PC-9 (cell line): ENCODE results near the gene LY6G5B. TPM values are rescaled to one million over a fixed set of nuclear protein-coding genes. Genes with fewer than 3 reads are reported as not detected.

ENCODE experiments used
- BruUV-seq: library from RNA; stranded (reverse); fragments of 400-500 nt; replicated peaks from 2 replicates; lab custom pipeline; 2021; lab: Mats Ljungman, UMichigan
- CTCF ChIA-PET: fragments of 300-600 bp; sonication (Branson Sonifier 250); formaldehyde crosslinking; loops from one replicate; lab custom pipeline; 2022; ENCODE audit warnings: antibody characterized with exemption; lab: Charles Lee
- POLR2A ChIA-PET: fragments of 300-600 bp; sonication (Branson Sonifier 250); formaldehyde crosslinking; loops from one replicate; lab custom pipeline; 2022; ENCODE audit warnings: antibody characterized with exemption; ENCODE audit not compliant: unreplicated experiment; lab: Charles Lee
- DNase-seq, 2 experiments: peaks; one replicate each; pipeline versions ENCODE4 v3.0.0 to v3.0.0-alpha.2; 2015 to 2022; ENCODE audit warnings: mixed read lengths in 1 of 2
- H2AFZ ChIP-seq: fragments of 200-600 bp; sonication (generic); 2 replicates; pipeline ENCODE4 v1.8.1; 2017; ENCODE audit warnings: antibody characterized with exemption
- H3F3A ChIP-seq: fragments of 200-600 bp; sonication (generic); 2 replicates; pipeline ENCODE4 v1.8.1; 2017; ENCODE audit warnings: antibody characterized with exemption, mild to moderate bottlenecking, low read depth; ENCODE audit not compliant: insufficient read depth
- H3K27ac ChIP-seq: fragments of 200-600 bp; sonication (generic); 2 replicates; pipeline ENCODE4 v1.6.1; 2016; ENCODE audit warnings: mixed run types
- H3K27me3 ChIP-seq: fragments of 200-600 bp; sonication (generic); 2 replicates; pipeline ENCODE4 v1.6.1; 2016; ENCODE audit warnings: low read depth, mixed run types; ENCODE audit not compliant: insufficient read depth
- H3K36me3 ChIP-seq: fragments of 200-600 bp; sonication (generic); 2 replicates; pipeline ENCODE4 v1.6.1; 2016; ENCODE audit warnings: low read depth, mixed run types
- H3K4me1 ChIP-seq: fragments of 200-600 bp; sonication (generic); replicated peaks from 2 replicates; pipeline ENCODE4 v1.6.1; 2016; ENCODE audit warnings: mixed run types; ENCODE audit not compliant: insufficient read depth
- H3K4me2 ChIP-seq: fragments of 200-600 bp; sonication (generic); 2 replicates; pipeline ENCODE4 v1.6.1; 2017; ENCODE audit warnings: mixed run types
- H3K4me3 ChIP-seq: fragments of 200-600 bp; sonication (generic); 2 replicates; pipeline ENCODE4 v1.6.1; 2016; ENCODE audit warnings: mixed run types
- H3K79me2 ChIP-seq: fragments of 200-600 bp; sonication (generic); 2 replicates; pipeline ENCODE4 v1.6.1; 2017; ENCODE audit warnings: low read depth, mixed run types
- H3K9me2 ChIP-seq: fragments of 200-600 bp; sonication (generic); 2 replicates; pipeline ENCODE4 v1.8.1; 2017; ENCODE audit warnings: mild to moderate bottlenecking; ENCODE audit not compliant: insufficient read depth
- H3K9me3 ChIP-seq: fragments of 200-600 bp; sonication (generic); 2 replicates; pipeline ENCODE4 v1.8.1; 2016; ENCODE audit warnings: low read depth; ENCODE audit not compliant: insufficient read depth
- H4K20me1 ChIP-seq: fragments of 200-600 bp; sonication (generic); 2 replicates; pipeline ENCODE4 v1.8.1; 2017; ENCODE audit not compliant: insufficient read depth
- CTCF ChIP-seq: fragments of 200-600 bp; sonication (generic); conservative IDR thresholded peaks from 2 replicates; pipeline ENCODE4 v1.6.1; 2017; ENCODE audit warnings: mixed run types, antibody characterized with exemption, mild to moderate bottlenecking, moderate library complexity
- EZH2 ChIP-seq: fragments of 200-600 bp; sonication (generic); IDR thresholded peaks from 2 replicates; pipeline ENCODE4 v1.8.0; 2017; ENCODE audit warnings: antibody characterized with exemption, low read depth
- intact Hi-C: fragments of 100-400 bp; cut with micrococcal nuclease; formaldehyde crosslinking; loops from one replicate; pipeline ENCODE4 v1.10.0; 2022; ENCODE audit not compliant: unreplicated experiment
- total RNA-seq: library from RNA; stranded (reverse); gene quantifications from 2 replicates; pipeline ENCODE4 v1.2.3, GENCODE V29; 2021

Gene LY6G5B
- total RNA-seq, 1 experiment from 2014 or later: 24.0 TPM

GRCh38 chr6:31629014-31629413 lies 40.8 kb upstream of the LY6G5B start:
- no peak overlapping the region for H3K4me3 ChIP-seq
- H3K4me2 ChIP-seq: no peak overlapping the region
- peaks cover 17% of the 10 kb centered on the region for H3K79me2 ChIP-seq
- peaks cover 39% of the 10 kb centered on the region for H3F3A ChIP-seq
- peaks cover 5% of the 10 kb centered on the region; the same call in 1 of the 2 replicates for H4K20me1 ChIP-seq
- no peak overlapping the region for H2AFZ ChIP-seq
- ChIA-PET POLR2A (no interaction called here), CTCF (no interaction called here)
- no peaks in the 10 kb centered on the region for H3K4me1 ChIP-seq
- intact Hi-C loops: no loop called here
- no peaks in the 10 kb centered on the region for H3K9me2 ChIP-seq
- H3K9me3 ChIP-seq: no peaks in the 10 kb centered on the region
- DNase-seq: no peak
- H3K27me3 ChIP-seq: no peaks in the 10 kb centered on the region
- peaks cover 53% of the 10 kb centered on the region for H3K36me3 ChIP-seq
- no peak overlapping the region for H3K27ac ChIP-seq
- no peak for TF ChIP-seq EZH2
- TF ChIP-seq CTCF: no peak
- BruUV-seq: no TSS peak

GRCh38 chr6:31630177-31630934 lies 39.4 kb upstream of the LY6G5B start:
- H3K9me3 ChIP-seq: no peaks in the 10 kb centered on the region
- DNase-seq: no peak
- H2AFZ ChIP-seq: no peak overlapping the region
- intact Hi-C loops: no loop called here
- no peaks in the 10 kb centered on the region for H3K4me1 ChIP-seq
- H3K27me3 ChIP-seq: no peaks in the 10 kb centered on the region
- ChIA-PET POLR2A (interaction anchor here (0.7 kb wide), 1 partner anchor 291 kb away, joined by 6 read pairs; no protein-coding TSS in a partner anchor), CTCF (no interaction called here)
- H3K9me2 ChIP-seq: no peaks in the 10 kb centered on the region
- peaks cover 45% of the 10 kb centered on the region for H3F3A ChIP-seq
- no peak overlapping the region for H3K4me3 ChIP-seq
- H3K36me3 ChIP-seq: peaks cover 42% of the 10 kb centered on the region
- TF ChIP-seq CTCF (no peak), EZH2 (no peak)
- H3K4me2 ChIP-seq: no peak overlapping the region
- H4K20me1 ChIP-seq: peaks cover 3% of the 10 kb centered on the region; the same call in 1 of the 2 replicates
- no peak overlapping the region for H3K27ac ChIP-seq
- BruUV-seq: no TSS peak
- 0 out of 2 replicates have a peak, but pooled peaks cover 5% of the 10 kb centered on the region for H3K79me2 ChIP-seq

- H3K27ac ChIP-seq: no peak overlapping the region
- TF ChIP-seq EZH2 (no peak), CTCF (no peak)
- no peaks in the 10 kb centered on the region for H3K9me2 ChIP-seq
- intact Hi-C loops: no loop called here
- ChIA-PET CTCF (no interaction called here), POLR2A (no interaction called here)
- 0 out of 2 replicates have a peak, but pooled peaks cover 3% of the 10 kb centered on the region for H4K20me1 ChIP-seq
- no peaks in the 10 kb centered on the region for H3K9me3 ChIP-seq
- no TSS peak for BruUV-seq
- no peak overlapping the region for H3K4me2 ChIP-seq
- H3F3A ChIP-seq: peaks cover 50% of the 10 kb centered on the region
- peaks cover 34% of the 10 kb centered on the region for H3K36me3 ChIP-seq
- no peaks in the 10 kb centered on the region for H3K27me3 ChIP-seq
- no peaks in the 10 kb centered on the region for H3K79me2 ChIP-seq
- H3K4me3 ChIP-seq: no peak overlapping the region
- H2AFZ ChIP-seq: no peak overlapping the region
- no peaks in the 10 kb centered on the region for H3K4me1 ChIP-seq
- DNase-seq: no peak
These were observed 38.6 kb upstream of the LY6G5B start for GRCh38 chr6:31631209-31631608.
